Mammary epithelial cell (primary cell): Measurements from ENCODE around the gene RABGAP1L.
"Not testable (repeated sequence)": the region's sequence is repeated elsewhere in the genome, so short reads cannot be mapped to it uniquely, and the experiment has no call there.

Experiments
- CTCF ChIP-seq, 2 donors: IDR thresholded peaks in 1 of 2; conservative IDR thresholded peaks in 1 of 2; 2 replicates each; pipeline ENCODE4 v1.5.1; 2011 to 2012; ENCODE audit warnings: inconsistent platforms in 2 of 2, low read length in 2 of 2, mild to moderate bottlenecking in 2 of 2, control low read depth in 1 of 2, low read depth in 1 of 2; ENCODE audit not compliant: insufficient read depth in 1 of 2; ENCODE audit errors: extremely low read depth in 1 of 2
- EZH2 ChIP-seq: IDR thresholded peaks from 2 replicates; pipeline ENCODE4 v1.6.1; 2012; ENCODE audit warnings: low read length, inconsistent platforms, borderline replicate concordance

GRCh38 chr1:174143727-174144396, 15.5 kb upstream of the RABGAP1L start:
- TF ChIP-seq CTCF (conservative IDR thresholded peaks at IDR 0.05 in 1 of 2, IDR thresholded peaks at IDR 0.05 in 1 of 2; ENCODE audit: extremely low read depth in 1 of 2, insufficient read depth in 1 of 2, low read depth in 1 of 2, low read length in 2 of 2); EZH2: not testable (repeated sequence)
